Stimulated activated CD4-positive, alpha-beta T cell treated with anti-CD3 and anti-CD28 coated beads, Interleukin-2, amount 100 ng/mL, for 4 hours (primary cell): Measurements from ENCODE around the gene SDK1.

Experiments
- DNase-seq: peaks from one replicate; pipeline ENCODE4 v3.0.0-alpha.2; 2020; ENCODE audit warnings: low read depth

Gene SDK1

GRCh38 chr7:4045975-4046374 lies 744.9 kb downstream of the SDK1 start:
- DNase-seq, result no peak

GRCh38 chr7:4048336-4048735 lies 747.3 kb downstream of the SDK1 start:
- no peak for DNase-seq

GRCh38 chr7:4049202-4049601 lies 748.1 kb downstream of the SDK1 start:
- DNase-seq, result no peak

GRCh38 chr7:4050126-4050660 lies 749.1 kb downstream of the SDK1 start:
- DNase-seq, result no peak

- no peak for DNase-seq
Measured at GRCh38 chr7:4051696-4052095, 750.6 kb downstream of the SDK1 start.

GRCh38 chr7:4052130-4052529 lies 751.1 kb downstream of the SDK1 start:
- no peak for DNase-seq

GRCh38 chr7:4054158-4054557 lies 753.1 kb downstream of the SDK1 start:
- no peak for DNase-seq

- no peak for DNase-seq
Measured at GRCh38 chr7:4056552-4057288, 755.7 kb downstream of the SDK1 start.

GRCh38 chr7:4057289-4057616 lies 756.2 kb downstream of the SDK1 start:
- DNase-seq, result no peak

- no peak for DNase-seq
Measured at GRCh38 chr7:4058158-4058557, 757.1 kb downstream of the SDK1 start.

GRCh38 chr7:4065190-4065589 lies 764.1 kb downstream of the SDK1 start:
- no peak for DNase-seq

- DNase-seq, result no peak
Measured at GRCh38 chr7:4066206-4066605, 765.2 kb downstream of the SDK1 start.

GRCh38 chr7:4066626-4067475 lies 765.8 kb downstream of the SDK1 start:
- no peak for DNase-seq

GRCh38 chr7:4067476-4067760 lies 766.4 kb downstream of the SDK1 start:
- no peak for DNase-seq

GRCh38 chr7:4067874-4068273 lies 766.8 kb downstream of the SDK1 start:
- no peak for DNase-seq

GRCh38 chr7:4068286-4068685 lies 767.2 kb downstream of the SDK1 start:
- DNase-seq, result no peak

- no peak for DNase-seq
Measured at GRCh38 chr7:4069268-4070095, 768.4 kb downstream of the SDK1 start.

GRCh38 chr7:4070214-4070613 lies 769.2 kb downstream of the SDK1 start:
- DNase-seq, result no peak

GRCh38 chr7:4071370-4072058 lies 770.5 kb downstream of the SDK1 start:
- no peak for DNase-seq

GRCh38 chr7:4072161-4072925 lies 771.3 kb downstream of the SDK1 start:
- no peak for DNase-seq

- no peak for DNase-seq
Measured at GRCh38 chr7:4073052-4073451, 772.0 kb downstream of the SDK1 start.
